Ascending aorta (tissue), 2 donors: ENCODE results near the gene TNPO1. TPM values are rescaled to one million over a fixed set of nuclear protein-coding genes. Genes with fewer than 3 reads are reported as not detected.
A peak's percentile ranks its signal among the peaks of the same experiment; 100 is the strongest.
"Not testable (repeated sequence)": the region's sequence is repeated elsewhere in the genome, so short reads cannot be mapped to it uniquely, and the experiment has no call there.

ENCODE experiments used
- DNase-seq, 2 donors: peaks; one replicate each; pipeline ENCODE4 v3.0.0-alpha.2; 2019; ENCODE audit warnings: low spot score in 2 of 2
- H3K27ac ChIP-seq, 2 donors: fragments of 200-600 bp; sonication (generic); one replicate each; pipeline ENCODE4 v1.5.1; 2016 to 2017; ENCODE audit warnings: mild to moderate bottlenecking in 1 of 2
- H3K27me3 ChIP-seq: fragments of 200-600 bp; sonication (generic); one replicate; pipeline ENCODE4 v1.5.1; 2017
- H3K36me3 ChIP-seq, 2 donors: fragments of 200-600 bp; sonication (generic); one replicate each; pipeline ENCODE4 v1.5.1; 2016
- H3K4me1 ChIP-seq, 2 donors: fragments of 200-600 bp; sonication (generic); one replicate each; pipeline ENCODE4 v1.5.1; 2016 to 2017; ENCODE audit warnings: mild to moderate bottlenecking in 1 of 2
- H3K4me3 ChIP-seq, 2 donors: fragments of 200-600 bp; sonication (generic); one replicate each; pipeline ENCODE4 v1.5.1; 2016 to 2017; ENCODE audit warnings: mild to moderate bottlenecking in 1 of 2
- H3K9me3 ChIP-seq, 2 donors: fragments of 200-600 bp; sonication (generic); one replicate each; pipeline ENCODE4 v1.5.1; 2016
- intact Hi-C: fragments of 100-400 bp; cut with DNase I; formaldehyde crosslinking; loops from one replicate; pipeline ENCODE4 v1.15.1; 2023
- total RNA-seq: library from RNA; depleted of rRNA; stranded (reverse); fragments of >200 nt; gene quantifications from one replicate; pipeline ENCODE4 v1.1.0, GENCODE V29; 2016
- TF ChIP-seq, protein P1 (sequence below), 3 experiments: fragments of 200-600 bp in 2 of 3; fragments of 450-650 bp in 1 of 3; sonication (generic) in 2 of 3; IDR thresholded peaks; one replicate each; pipeline ENCODE4 v1.5.1; 2016 to 2019; ENCODE audit warnings: antibody characterized with exemption in 3 of 3, mild to moderate bottlenecking in 1 of 3, moderate library complexity in 1 of 3

Gene TNPO1
- total RNA-seq, 1 donor from 2014 or later = 48.5 TPM

DNA sequence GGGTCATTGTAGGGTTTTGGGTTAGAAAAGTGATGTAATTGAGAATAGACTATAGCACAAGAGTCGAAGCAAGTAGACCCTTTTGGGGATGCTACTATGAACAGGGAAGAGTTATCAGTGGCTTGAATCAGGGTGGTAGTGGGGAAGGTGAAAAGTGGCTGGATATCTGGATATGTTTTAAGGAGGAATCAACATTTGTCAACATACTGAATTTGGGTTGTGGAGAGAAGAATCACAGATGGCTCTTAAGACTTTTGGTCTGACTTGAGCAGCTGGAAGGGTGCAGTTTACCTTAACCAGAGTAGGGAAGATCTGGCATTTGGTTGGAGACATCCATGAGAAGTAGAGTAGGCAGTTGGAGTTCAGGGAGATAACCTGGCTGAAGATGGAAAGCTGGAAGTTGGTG is 100.9 kb downstream of the TNPO1 start:
- no peak overlapping the region for H3K4me3 ChIP-seq
- TF ChIP-seq, protein P1, sequence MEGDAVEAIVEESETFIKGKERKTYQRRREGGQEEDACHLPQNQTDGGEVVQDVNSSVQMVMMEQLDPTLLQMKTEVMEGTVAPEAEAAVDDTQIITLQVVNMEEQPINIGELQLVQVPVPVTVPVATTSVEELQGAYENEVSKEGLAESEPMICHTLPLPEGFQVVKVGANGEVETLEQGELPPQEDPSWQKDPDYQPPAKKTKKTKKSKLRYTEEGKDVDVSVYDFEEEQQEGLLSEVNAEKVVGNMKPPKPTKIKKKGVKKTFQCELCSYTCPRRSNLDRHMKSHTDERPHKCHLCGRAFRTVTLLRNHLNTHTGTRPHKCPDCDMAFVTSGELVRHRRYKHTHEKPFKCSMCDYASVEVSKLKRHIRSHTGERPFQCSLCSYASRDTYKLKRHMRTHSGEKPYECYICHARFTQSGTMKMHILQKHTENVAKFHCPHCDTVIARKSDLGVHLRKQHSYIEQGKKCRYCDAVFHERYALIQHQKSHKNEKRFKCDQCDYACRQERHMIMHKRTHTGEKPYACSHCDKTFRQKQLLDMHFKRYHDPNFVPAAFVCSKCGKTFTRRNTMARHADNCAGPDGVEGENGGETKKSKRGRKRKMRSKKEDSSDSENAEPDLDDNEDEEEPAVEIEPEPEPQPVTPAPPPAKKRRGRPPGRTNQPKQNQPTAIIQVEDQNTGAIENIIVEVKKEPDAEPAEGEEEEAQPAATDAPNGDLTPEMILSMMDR (IDR thresholded peaks at IDR 0.05) = no peak
- no peaks in the 10 kb centered on the region for H3K27me3 ChIP-seq
- DNase-seq = no peak
- H3K9me3 ChIP-seq = no peaks in the 10 kb centered on the region
- peaks cover 0 to 2% of the 10 kb centered on the region in 2 donors for H3K36me3 ChIP-seq
- intact Hi-C loops = no loop called here
- H3K27ac ChIP-seq = no peak overlapping the region
- no peaks in the 10 kb centered on the region for H3K4me1 ChIP-seq

DNA sequence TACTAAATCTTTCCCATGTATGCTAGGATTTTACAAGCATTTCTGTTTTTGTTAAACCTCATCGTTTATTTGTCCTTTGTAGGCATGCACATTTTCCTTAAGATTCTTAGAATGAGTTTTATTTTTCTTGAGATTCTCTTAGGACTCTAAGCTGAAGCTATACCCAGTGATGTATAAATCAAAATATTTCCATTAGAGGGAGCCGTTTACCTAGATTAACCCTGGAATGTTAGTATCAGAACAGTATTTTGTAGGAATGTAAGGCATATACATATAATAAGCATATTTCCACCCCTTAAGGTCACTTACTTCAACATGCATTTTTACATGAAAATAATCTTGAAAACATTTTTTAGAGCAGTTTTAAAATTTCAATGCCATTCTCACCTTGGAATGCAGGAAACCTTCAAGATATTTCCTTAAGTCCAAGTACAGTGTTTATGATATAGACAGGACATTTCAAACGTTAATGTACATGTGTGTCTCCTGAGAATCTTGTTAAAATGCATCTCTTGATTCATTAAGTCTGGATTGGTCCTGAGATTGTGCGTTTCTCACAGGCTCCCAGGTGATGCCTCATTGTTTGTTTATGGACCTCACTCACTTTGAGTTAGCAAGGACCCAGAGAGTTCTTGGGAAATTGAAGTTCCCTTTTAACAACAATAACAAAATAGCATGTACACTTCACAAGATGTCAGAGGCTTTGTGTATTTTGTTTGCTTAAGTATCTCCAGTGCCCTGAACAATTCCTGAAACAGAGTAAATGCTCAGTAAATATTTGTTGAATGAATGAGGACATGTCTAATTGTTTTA is 104.4 kb downstream of the TNPO1 start:
- no peak for DNase-seq
- no peaks in the 10 kb centered on the region for H3K9me3 ChIP-seq
- no peaks in the 10 kb centered on the region for H3K36me3 ChIP-seq
- intact Hi-C loops = no loop called here
- H3K27ac ChIP-seq = no peak overlapping the region
- H3K4me1 ChIP-seq = no peaks in the 10 kb centered on the region
- TF ChIP-seq, protein P1 (IDR thresholded peaks at IDR 0.05) = peak in 2 of 3 experiments; percentile 10 to 34
- no peaks in the 10 kb centered on the region for H3K27me3 ChIP-seq
- no peak overlapping the region for H3K4me3 ChIP-seq

DNA sequence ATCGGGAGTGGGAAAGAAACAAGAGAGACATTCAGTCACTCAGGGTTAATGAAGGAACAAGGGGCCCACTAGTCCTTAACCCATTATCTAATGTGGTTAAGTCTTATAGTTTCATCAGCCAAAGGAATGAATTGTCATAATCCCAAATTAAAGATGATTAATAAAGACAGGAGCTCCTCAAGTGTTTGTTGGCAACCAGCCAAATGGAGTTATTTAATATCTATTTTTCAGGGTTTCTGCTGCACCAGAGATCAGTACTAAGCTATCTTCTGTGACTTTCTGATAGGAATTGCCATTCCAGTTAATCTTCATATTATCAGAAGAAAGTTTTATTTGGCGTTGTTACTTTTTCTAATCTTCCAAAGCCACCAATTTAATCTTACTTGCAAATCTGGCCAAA is 105.4 kb downstream of the TNPO1 start:
- intact Hi-C loops = no loop called here
- Histone ChIP-seq H3K27me3 (no peaks in the 10 kb centered on the region), H3K9me3 (no peaks in the 10 kb centered on the region), H3K27ac (no peak overlapping the region), H3K4me1 (no peaks in the 10 kb centered on the region), H3K4me3 (no peak overlapping the region), H3K36me3 (no peaks in the 10 kb centered on the region)
- no peak for DNase-seq
- TF ChIP-seq, protein P1 (IDR thresholded peaks at IDR 0.05) = no peak

DNA sequence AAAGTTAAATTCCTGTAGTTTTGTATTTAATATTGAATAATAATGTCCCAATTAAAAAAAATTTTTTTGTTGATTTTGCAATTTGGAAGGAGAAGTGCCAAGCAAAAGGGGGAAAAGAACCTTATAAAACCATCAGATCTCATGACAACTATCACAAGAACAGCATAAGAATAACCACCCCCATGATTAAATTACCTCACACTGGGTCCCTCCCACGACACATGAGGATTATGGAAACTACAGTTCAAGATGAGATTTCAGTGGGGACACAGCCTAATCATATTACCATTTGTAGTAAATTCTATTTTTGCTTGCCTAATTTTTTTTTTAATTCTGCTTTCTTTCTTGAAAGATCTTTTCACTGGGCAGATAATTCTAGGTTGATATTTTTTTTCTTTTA is 106.0 kb downstream of the TNPO1 start:
- Histone ChIP-seq H3K27me3 (no peaks in the 10 kb centered on the region), H3K9me3 (no peaks in the 10 kb centered on the region), H3K27ac (no peak overlapping the region), H3K36me3 (no peaks in the 10 kb centered on the region), H3K4me3 (no peak overlapping the region), H3K4me1 (no peaks in the 10 kb centered on the region)
- intact Hi-C loops = no loop called here
- no peak for DNase-seq
- TF ChIP-seq, protein P1 (IDR thresholded peaks at IDR 0.05) = no peak

DNA sequence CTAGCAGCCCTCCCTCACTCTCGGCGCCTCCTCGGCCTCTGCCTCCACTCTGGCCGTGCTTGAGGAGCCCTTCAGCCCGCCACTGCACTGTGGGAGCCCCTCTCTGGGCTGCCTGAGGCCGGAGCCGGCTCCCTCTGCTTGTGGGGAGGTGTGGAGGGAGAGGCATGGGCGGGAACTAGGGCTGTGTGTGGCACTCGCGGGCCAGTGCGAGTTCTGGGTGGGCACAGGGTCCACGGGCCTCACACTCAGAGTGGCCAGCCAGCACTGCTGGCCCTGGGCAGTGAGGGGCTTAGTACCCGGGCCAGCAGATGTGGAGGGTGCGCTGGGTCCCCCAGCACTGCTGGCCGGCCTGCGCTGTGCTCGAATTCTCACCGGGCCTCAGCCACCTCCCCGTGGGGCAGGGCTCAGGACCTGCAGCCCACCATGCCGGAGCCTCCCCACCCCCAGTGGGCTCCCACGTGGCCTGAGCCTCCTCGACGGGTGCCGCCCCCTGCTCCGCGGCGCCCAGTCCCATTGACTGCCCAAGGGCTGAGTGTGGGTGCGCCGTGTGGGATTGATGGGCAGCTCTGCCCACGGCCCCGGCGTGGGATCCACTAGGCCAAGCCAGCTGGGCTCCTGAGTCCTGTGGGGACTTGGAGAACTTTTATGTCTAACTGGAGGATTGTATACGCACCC is 109.0 kb downstream of the TNPO1 start:
- H3K27ac ChIP-seq = no peak overlapping the region
- TF ChIP-seq, protein P1 (IDR thresholded peaks at IDR 0.05) = no peak
- DNase-seq = no peak
- no peaks in the 10 kb centered on the region for H3K9me3 ChIP-seq
- H3K4me3 ChIP-seq = no peak overlapping the region
- no peaks in the 10 kb centered on the region for H3K27me3 ChIP-seq
- intact Hi-C loops = no loop called here
- no peaks in the 10 kb centered on the region for H3K4me1 ChIP-seq
- H3K36me3 ChIP-seq = no peaks in the 10 kb centered on the region

DNA sequence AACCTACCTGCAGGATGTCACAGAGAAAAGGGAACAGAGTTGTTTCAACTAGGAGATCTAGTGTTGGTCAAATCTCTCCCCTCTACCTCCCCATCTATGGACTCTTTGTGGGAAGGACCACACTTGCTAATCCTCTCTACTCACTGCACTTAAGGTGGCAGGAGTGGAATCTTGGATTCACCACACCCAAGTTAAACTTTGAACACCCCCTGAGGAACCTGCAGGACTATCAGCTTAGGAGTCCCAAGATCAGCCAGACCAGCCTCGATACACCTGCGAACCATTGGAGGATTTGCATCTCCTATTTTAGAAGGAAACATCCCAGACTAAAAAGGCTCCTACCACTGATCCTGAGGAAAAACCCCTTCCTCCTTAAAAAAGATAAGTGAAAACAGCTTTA is 116.2 kb downstream of the TNPO1 start:
- H3K27me3 ChIP-seq, H3K27ac ChIP-seq, H3K36me3 ChIP-seq, H3K4me1 ChIP-seq, DNase-seq, H3K9me3 ChIP-seq, H3K4me3 ChIP-seq, intact Hi-C loops: not testable (repeated sequence)

DNA sequence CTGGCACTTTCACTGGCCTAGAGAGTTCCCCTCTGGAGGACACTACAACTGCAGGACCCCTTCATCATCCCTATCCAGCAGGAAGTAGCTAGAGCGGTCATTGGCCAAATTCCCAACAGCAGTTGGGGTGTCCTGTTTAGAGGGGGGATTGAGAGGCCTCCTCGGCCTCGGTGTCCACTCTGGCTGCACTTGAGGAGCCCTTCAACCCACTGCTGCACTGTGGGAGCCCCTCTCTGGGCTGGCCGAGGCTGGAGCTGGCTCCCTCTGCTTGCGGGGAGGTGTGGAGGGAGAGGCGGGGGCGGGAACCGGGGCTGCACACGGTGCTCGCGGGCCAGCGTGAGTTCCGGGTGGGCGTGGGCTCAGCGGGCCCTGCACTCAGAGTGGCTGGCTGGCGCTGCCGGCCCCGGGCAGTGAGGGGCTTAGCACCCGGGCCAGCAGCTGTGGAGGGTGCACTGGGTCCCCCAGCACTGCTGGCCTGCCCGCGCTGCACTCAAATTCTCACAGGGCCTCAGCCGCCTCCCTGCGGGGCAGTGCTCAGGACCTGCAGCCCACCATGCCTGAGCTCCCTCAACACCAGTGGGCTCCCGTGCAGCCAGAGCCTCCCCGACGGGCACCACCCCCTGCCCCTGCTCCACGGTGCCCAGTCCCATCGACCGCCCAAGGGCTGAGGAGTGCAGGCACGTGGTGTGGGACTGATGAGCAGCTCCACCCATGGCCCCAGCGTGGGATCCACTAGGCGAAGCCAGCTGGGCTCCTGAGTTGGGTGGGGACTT is 118.7 kb downstream of the TNPO1 start:
- H3K4me1 ChIP-seq, H3K9me3 ChIP-seq, DNase-seq, H3K36me3 ChIP-seq, H3K27me3 ChIP-seq, intact Hi-C loops, H3K4me3 ChIP-seq, H3K27ac ChIP-seq: not testable (repeated sequence)
